ENCODE data around the gene FEZF1.

- TF ChIP-seq TAF1 (IDR thresholded peaks at IDR 0.05; ENCODE audit: borderline replicate concordance, low read depth, low read length), result no peak
- TF ChIP-seq POLR2A (IDR thresholded peaks at IDR 0.05; ENCODE audit: low read depth, low read length), result no peak
These were observed 44.2 kb downstream of the FEZF1 start for GRCh38 chr7:122260336-122260735.

Measured in GM12892 (cell line).